GOT3 (cell line): ENCODE measurements around the gene AGRN.

Experiments
- DNase-seq: peaks from one replicate; lab custom pipeline; 2025; ENCODE audit warnings: mixed read lengths; lab: John Stamatoyannopoulos, UW

AGRN gene

GRCh38 chr1:1038694-1039093 is 18.8 kb downstream of the AGRN start:
- DNase-seq, result no peak

- no peak for DNase-seq
Measured at GRCh38 chr1:1039145-1039910, 19.4 kb downstream of the AGRN start.

- DNase-seq, result no peak
Measured at GRCh38 chr1:1040004-1040991, 20.4 kb downstream of the AGRN start.

GRCh38 chr1:1041092-1041523 is 21.2 kb downstream of the AGRN start:
- DNase-seq, result no peak

- DNase-seq, result no peak
Measured at GRCh38 chr1:1041873-1042272, 22.0 kb downstream of the AGRN start.

- DNase-seq, result no peak
Measured at GRCh38 chr1:1042835-1043234, 22.9 kb downstream of the AGRN start.

- no peak for DNase-seq
Measured at GRCh38 chr1:1043411-1043810, 23.5 kb downstream of the AGRN start.

GRCh38 chr1:1043921-1044320 is 24.0 kb downstream of the AGRN start:
- DNase-seq, result no peak

GRCh38 chr1:1044455-1045078 is 24.6 kb downstream of the AGRN start:
- no peak for DNase-seq

- DNase-seq, result no peak
Measured at GRCh38 chr1:1045129-1045528, 25.2 kb downstream of the AGRN start.

- DNase-seq, result no peak
Measured at GRCh38 chr1:1046243-1046642, 26.3 kb downstream of the AGRN start.

GRCh38 chr1:1046767-1047166 is 26.8 kb downstream of the AGRN start:
- no peak for DNase-seq

GRCh38 chr1:1047407-1047806 is 27.5 kb downstream of the AGRN start:
- DNase-seq, result no peak

GRCh38 chr1:1047963-1048362 is 28.0 kb downstream of the AGRN start:
- no peak for DNase-seq

GRCh38 chr1:1048765-1049164 is 28.8 kb downstream of the AGRN start:
- no peak for DNase-seq

- no peak for DNase-seq
Measured at GRCh38 chr1:1049318-1050165, 29.6 kb downstream of the AGRN start.

GRCh38 chr1:1050577-1051052 is 30.7 kb downstream of the AGRN start:
- DNase-seq, result no peak

- DNase-seq, result no peak
Measured at GRCh38 chr1:1051127-1051810, 31.3 kb downstream of the AGRN start.

GRCh38 chr1:1052003-1052840 is 32.3 kb downstream of the AGRN start:
- no peak for DNase-seq

- DNase-seq, result no peak
Measured at GRCh38 chr1:1053022-1053421, 33.1 kb downstream of the AGRN start.
